Measurements from ENCODE around the gene SHMT2. TPM values are rescaled to one million over a fixed set of nuclear protein-coding genes. Genes with fewer than 3 reads are reported as not detected.
A peak's percentile ranks its signal among the peaks of the same experiment; 100 is the strongest.

The SHMT2 gene
- total RNA-seq, 1 donor from 2014 or later: 90.2 TPM

DNA sequence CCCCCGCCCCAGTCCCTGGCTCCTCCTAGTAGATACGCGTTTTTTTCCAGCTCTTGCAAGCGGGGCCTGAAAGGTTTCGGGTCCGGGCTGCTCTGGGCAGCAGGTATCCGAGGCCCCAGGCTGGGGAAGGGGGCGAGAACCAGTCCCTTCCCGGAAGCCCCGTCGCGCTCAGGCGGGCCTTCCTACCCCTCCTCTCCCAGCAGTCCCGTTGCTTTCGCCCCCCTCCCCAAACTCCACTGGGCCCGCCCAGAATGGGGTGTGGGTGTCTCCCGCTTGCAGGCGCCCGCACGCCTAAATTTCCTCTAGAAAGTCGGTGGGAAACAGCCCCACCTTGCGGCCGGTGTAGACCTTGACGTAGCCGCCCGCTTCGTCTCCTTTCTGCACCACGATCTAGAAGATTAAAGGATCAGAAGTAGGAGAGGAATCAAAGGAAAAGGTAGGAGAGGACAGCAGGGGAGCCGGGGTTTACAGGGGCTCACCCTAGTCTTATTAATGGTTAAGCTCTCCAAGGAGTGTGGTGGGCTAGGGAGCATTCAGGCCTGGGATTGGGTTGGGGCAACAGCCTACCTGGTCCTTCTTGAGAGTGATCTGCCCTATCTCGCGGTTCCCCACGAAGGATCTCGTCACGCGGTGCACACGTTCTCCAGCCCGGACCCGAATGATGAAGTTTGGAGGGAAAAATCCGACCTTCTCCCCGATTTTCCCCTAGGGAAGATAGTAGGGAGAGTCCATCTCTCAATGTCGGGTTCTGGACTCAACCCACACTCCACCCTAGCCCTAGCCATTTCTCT lies 14.2 kb downstream of the SHMT2 start:
- Histone ChIP-seq H3K9me3 (ENCODE audit: low read depth) (no peaks in the 10 kb centered on the region), H3K4me2 (peak overlapping the region; percentile 91), H3K4me3 (peak overlapping the region; percentile 60), H2AFZ (replicated peaks) (peak overlapping the region; percentile 58), H4K20me1 (ENCODE audit: low read depth) (peaks cover 25% of the 10 kb centered on the region), H3K27me3 (peaks cover 57% of the 10 kb centered on the region), H3K36me3 (no peaks in the 10 kb centered on the region), H3K79me2 (ENCODE audit: low read depth) (no peaks in the 10 kb centered on the region), H3K4me1 (peaks cover 28% of the 10 kb centered on the region), H3K27ac (no peak overlapping the region), H3F3A (ENCODE audit: low read depth) (peaks cover 58% of the 10 kb centered on the region), H3K9ac (no peak overlapping the region)
- Mint-ChIP-seq H3K4me3 (peak overlapping the region; percentile 87), H3K27ac (peak overlapping the region; percentile 76), H3K36me3 (no peaks in the 10 kb centered on the region), H3K4me1 (peaks cover 40% of the 10 kb centered on the region), H3K9me3 (peaks cover 2% of the 10 kb centered on the region), H3K27me3 (ENCODE audit: insufficient read depth, low read depth) (peaks cover 53% of the 10 kb centered on the region)
- TF ChIP-seq EZH2phosphoT487 (IDR thresholded peaks at IDR 0.05) (no peak), EZH2 (IDR thresholded peaks at IDR 0.05) (no peak)
- TF ChIP-seq, protein P1, sequence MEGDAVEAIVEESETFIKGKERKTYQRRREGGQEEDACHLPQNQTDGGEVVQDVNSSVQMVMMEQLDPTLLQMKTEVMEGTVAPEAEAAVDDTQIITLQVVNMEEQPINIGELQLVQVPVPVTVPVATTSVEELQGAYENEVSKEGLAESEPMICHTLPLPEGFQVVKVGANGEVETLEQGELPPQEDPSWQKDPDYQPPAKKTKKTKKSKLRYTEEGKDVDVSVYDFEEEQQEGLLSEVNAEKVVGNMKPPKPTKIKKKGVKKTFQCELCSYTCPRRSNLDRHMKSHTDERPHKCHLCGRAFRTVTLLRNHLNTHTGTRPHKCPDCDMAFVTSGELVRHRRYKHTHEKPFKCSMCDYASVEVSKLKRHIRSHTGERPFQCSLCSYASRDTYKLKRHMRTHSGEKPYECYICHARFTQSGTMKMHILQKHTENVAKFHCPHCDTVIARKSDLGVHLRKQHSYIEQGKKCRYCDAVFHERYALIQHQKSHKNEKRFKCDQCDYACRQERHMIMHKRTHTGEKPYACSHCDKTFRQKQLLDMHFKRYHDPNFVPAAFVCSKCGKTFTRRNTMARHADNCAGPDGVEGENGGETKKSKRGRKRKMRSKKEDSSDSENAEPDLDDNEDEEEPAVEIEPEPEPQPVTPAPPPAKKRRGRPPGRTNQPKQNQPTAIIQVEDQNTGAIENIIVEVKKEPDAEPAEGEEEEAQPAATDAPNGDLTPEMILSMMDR (IDR thresholded peaks at IDR 0.05): peak; percentile 85
- DNase-seq (ENCODE audit: low spot score): peak; percentile 95

DNA sequence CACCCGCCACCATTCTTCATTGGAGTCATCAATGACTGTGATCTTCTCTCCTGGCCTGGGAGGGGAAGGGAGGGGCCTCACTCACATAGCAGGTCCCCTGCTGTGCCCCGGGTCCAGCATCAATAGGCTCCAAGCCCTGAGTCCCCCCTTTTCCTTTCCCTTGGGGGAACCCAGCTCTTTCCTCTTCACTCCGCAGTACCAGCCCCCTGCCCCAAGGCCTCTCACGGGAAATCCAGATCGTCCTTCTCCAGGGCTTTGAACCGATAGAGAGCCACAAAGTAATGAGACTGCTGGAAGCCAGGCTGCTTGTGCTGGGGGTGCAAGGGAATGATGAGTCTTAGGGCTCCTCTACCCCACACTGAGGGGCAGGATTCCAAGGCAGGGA lies 14.8 kb downstream of the SHMT2 start:
- H3K9me3 ChIP-seq (ENCODE audit: low read depth): no peaks in the 10 kb centered on the region
- peaks cover 54% of the 10 kb centered on the region for H3F3A ChIP-seq (ENCODE audit: low read depth)
- Mint-ChIP-seq H3K4me3 (peak overlapping the region; percentile 87), H3K27ac (no peak overlapping the region), H3K9me3 (peaks cover 2% of the 10 kb centered on the region), H3K4me1 (peaks cover 37% of the 10 kb centered on the region), H3K36me3 (no peaks in the 10 kb centered on the region), H3K27me3 (ENCODE audit: insufficient read depth, low read depth) (peaks cover 48% of the 10 kb centered on the region)
- TF ChIP-seq, protein P1 (IDR thresholded peaks at IDR 0.05): no peak
- TF ChIP-seq EZH2 (IDR thresholded peaks at IDR 0.05): no peak
- TF ChIP-seq EZH2phosphoT487 (IDR thresholded peaks at IDR 0.05): no peak
- H3K27me3 ChIP-seq: peaks cover 51% of the 10 kb centered on the region
- H3K4me2 ChIP-seq: no peak overlapping the region
- H3K79me2 ChIP-seq (ENCODE audit: low read depth): no peaks in the 10 kb centered on the region
- no peak overlapping the region for H3K4me3 ChIP-seq
- H2AFZ ChIP-seq (replicated peaks): no peak overlapping the region
- H3K36me3 ChIP-seq: no peaks in the 10 kb centered on the region
- H3K27ac ChIP-seq: no peak overlapping the region
- peaks cover 25% of the 10 kb centered on the region for H4K20me1 ChIP-seq (ENCODE audit: low read depth)
- no peak for DNase-seq (ENCODE audit: low spot score)
- peaks cover 25% of the 10 kb centered on the region for H3K4me1 ChIP-seq
- H3K9ac ChIP-seq: no peak overlapping the region

DNA sequence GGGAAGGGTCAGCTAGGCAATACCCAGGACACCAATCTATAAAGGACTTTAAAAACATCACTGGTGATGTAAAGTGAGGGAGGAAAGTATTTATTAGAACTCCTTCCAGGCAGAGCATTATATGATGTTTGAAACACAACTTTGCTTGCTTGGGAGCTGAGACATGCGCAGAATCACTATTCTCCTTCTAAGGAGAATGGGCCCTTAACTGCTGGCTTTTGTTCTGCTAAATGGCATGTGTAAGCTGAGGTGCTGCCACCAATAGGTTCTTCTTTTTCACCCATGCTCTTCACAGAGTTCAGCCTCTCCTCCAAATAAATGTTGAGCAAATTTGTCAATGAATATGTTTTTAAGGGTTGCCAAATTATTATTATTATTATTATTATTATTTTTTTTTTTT lies 17.5 kb downstream of the SHMT2 start:
- Histone ChIP-seq H3K36me3 (no peaks in the 10 kb centered on the region), H2AFZ (replicated peaks) (no peak overlapping the region), H4K20me1 (ENCODE audit: low read depth) (peaks cover 8% of the 10 kb centered on the region), H3K9me3 (ENCODE audit: low read depth) (no peaks in the 10 kb centered on the region), H3K4me3 (no peak overlapping the region), H3K9ac (no peak overlapping the region), H3K4me1 (peaks cover 10% of the 10 kb centered on the region), H3K27me3 (peaks cover 23% of the 10 kb centered on the region), H3K4me2 (no peak overlapping the region), H3K79me2 (ENCODE audit: low read depth) (no peaks in the 10 kb centered on the region), H3F3A (ENCODE audit: low read depth) (peaks cover 33% of the 10 kb centered on the region), H3K27ac (no peak overlapping the region)
- Mint-ChIP-seq H3K27ac (no peak overlapping the region), H3K4me1 (peaks cover 17% of the 10 kb centered on the region), H3K27me3 (ENCODE audit: insufficient read depth, low read depth) (peaks cover 21% of the 10 kb centered on the region), H3K9me3 (peaks cover 2% of the 10 kb centered on the region), H3K4me3 (no peak overlapping the region), H3K36me3 (no peaks in the 10 kb centered on the region)
- no peak for DNase-seq (ENCODE audit: low spot score)
- TF ChIP-seq EZH2 (IDR thresholded peaks at IDR 0.05) (no peak), EZH2phosphoT487 (IDR thresholded peaks at IDR 0.05) (no peak)
- TF ChIP-seq, protein P1 (IDR thresholded peaks at IDR 0.05): no peak
